Measurements from ENCODE around the gene PLCH2.

Gene PLCH2

DNA sequence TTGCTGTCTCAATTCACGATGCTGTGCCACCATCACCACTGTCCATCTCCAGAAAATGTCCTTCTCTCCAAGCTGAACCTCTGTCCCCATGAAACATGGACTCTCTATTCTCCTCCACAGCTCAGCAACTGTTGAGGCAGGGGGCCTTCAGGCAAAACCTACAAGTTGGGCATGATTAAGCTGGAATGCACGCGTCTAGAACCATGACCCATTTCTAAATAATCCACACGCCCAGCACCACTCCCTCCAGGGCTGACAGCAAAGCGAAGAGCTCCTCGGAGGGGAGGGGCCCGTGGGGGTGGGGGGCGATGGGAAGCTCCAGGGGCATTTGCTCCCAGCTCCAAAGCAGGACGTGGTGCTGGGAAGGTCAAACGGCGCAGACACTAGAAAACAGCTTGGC, 57.3 kb downstream of the PLCH2 start:
- TF ChIP-seq, protein P1, sequence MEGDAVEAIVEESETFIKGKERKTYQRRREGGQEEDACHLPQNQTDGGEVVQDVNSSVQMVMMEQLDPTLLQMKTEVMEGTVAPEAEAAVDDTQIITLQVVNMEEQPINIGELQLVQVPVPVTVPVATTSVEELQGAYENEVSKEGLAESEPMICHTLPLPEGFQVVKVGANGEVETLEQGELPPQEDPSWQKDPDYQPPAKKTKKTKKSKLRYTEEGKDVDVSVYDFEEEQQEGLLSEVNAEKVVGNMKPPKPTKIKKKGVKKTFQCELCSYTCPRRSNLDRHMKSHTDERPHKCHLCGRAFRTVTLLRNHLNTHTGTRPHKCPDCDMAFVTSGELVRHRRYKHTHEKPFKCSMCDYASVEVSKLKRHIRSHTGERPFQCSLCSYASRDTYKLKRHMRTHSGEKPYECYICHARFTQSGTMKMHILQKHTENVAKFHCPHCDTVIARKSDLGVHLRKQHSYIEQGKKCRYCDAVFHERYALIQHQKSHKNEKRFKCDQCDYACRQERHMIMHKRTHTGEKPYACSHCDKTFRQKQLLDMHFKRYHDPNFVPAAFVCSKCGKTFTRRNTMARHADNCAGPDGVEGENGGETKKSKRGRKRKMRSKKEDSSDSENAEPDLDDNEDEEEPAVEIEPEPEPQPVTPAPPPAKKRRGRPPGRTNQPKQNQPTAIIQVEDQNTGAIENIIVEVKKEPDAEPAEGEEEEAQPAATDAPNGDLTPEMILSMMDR (IDR thresholded peaks at IDR 0.05; ENCODE audit: low read depth, low read length, missing control alignments), result no peak
- H3K4me3 ChIP-seq (replicated peaks; ENCODE audit: low read depth, low read length), result no peak overlapping the region
- DNase-seq (ENCODE audit: extremely low read depth, low read depth), result no peak

DNA sequence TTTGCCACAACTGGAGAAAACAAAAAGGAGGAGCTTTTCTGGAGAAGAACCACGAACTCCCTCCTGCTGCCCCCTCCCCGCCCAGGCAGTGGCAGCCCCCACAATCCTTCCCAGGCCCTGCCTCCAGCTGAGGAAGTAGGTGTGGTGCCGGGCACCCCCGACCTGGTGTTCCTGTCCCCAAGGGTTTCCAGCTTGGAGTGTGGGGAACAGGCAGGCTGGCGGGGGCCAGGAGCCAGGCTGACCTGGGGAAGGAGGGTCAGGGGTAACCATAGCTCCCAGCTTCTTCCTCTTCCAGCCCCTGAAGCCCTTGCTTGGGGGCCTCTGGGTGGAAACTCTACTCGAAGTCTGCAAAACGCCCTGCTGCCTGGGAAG, 58.2 kb downstream of the PLCH2 start:
- H3K4me3 ChIP-seq (replicated peaks; ENCODE audit: low read depth, low read length), result no peak overlapping the region
- TF ChIP-seq, protein P1 (IDR thresholded peaks at IDR 0.05; ENCODE audit: low read depth, low read length, missing control alignments), result no peak
- DNase-seq (ENCODE audit: extremely low read depth, low read depth), result no peak

DNA sequence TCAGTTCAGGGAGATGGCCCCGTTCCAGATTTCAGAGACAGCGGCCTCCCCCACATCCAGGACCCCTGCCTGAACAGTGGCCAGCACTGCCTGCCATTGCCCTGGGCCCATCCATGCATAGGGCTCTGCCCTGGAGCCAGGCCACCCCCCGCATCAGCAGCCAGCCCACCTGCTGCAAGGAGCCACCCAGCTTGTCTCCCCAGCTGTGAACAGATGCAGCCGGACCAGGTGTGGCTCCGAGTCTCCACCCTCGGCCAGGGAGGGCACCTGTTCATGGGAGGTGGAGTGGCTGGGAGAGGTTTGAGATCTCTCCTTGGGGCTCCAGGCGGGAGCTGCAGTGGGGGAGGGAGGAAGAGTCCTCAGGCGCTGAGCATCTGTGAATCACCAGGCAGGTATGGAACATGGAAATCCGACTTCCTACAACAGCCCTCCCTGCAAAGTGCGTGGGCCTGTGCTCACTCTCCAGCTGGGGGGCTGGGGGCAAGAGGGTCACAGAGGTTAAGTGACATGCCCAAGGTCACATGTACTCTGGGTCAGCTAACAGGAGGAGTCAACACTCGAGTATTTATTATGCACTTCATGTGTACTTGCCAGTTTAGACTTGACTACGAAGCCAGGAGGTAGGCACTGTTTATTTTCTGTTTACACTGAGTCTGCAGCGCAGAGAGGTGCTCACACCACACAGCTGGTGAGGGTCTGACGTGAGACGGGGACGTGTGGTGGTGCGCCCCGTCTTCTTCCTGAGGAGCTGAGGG, 58.8 kb downstream of the PLCH2 start:
- no peak for DNase-seq (ENCODE audit: extremely low read depth, low read depth)
- no peak overlapping the region for H3K4me3 ChIP-seq (replicated peaks; ENCODE audit: low read depth, low read length)
- TF ChIP-seq, protein P1 (IDR thresholded peaks at IDR 0.05; ENCODE audit: low read depth, low read length, missing control alignments), result no peak

DNA sequence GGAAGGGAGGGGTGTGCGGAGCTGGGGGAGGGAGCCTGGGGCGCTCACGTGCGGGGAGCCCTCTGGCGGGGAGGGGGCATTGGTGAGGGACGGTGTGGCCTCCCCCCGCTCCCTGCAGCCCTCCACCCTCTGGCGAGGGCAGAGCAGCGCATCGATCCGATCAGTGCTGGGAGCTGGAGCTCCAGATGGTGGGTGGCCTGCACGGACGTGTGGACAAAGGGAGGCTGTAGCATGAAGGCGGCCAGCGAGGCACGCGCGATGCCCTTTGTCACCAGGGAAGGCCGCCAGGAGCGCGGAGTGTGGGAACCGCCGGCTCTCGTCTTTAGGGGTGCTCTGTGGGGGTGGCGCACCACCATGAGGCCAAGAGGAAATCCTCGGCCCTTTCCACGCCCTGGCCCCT, 59.4 kb downstream of the PLCH2 start:
- H3K4me3 ChIP-seq (replicated peaks; ENCODE audit: low read depth, low read length), result no peak overlapping the region
- TF ChIP-seq, protein P1 (IDR thresholded peaks at IDR 0.05; ENCODE audit: low read depth, low read length, missing control alignments), result no peak
- no peak for DNase-seq (ENCODE audit: extremely low read depth, low read depth)

DNA sequence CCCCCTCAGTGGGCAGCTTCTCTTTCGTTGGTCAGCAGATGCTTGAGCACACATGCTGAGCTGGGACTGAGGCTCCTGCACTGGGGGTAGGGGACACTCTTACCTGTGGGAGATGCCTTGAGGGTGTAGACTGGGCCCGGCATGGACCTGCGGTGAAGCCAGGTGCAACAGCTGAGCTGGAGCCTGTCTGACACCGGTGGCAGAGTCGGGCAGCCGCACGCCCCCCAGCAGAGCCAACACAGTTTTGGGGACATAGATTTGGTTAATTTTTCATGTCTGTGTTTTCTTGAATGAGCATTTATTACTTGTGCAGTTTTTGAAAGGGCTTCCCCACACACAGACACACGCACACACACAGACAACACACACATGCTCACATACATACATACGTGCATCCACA, 59.9 kb downstream of the PLCH2 start:
- H3K4me3 ChIP-seq (replicated peaks; ENCODE audit: low read depth, low read length), result no peak overlapping the region
- DNase-seq (ENCODE audit: extremely low read depth, low read depth), result no peak
- TF ChIP-seq, protein P1 (IDR thresholded peaks at IDR 0.05; ENCODE audit: low read depth, low read length, missing control alignments), result no peak

DNA sequence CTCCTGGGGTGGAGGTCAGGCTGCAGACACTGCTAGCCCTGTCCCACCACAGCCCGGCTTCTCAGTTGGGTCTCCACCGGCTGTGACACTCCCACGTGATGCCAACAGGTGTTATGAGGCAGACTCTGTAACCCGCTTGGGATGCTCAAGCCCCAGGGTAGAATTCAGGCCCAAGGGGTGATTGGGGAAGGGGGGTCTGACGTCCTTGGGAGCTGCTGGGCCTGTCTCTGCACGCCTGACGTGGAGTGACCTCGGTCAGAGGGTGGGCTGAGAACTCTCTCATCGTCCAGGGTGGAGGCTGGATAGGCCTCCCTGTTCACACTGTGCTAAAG, 61.7 kb downstream of the PLCH2 start:
- H3K4me3 ChIP-seq (replicated peaks; ENCODE audit: low read depth, low read length), result no peak overlapping the region
- DNase-seq (ENCODE audit: extremely low read depth, low read depth), result no peak
- TF ChIP-seq, protein P1 (IDR thresholded peaks at IDR 0.05; ENCODE audit: low read depth, low read length, missing control alignments), result no peak

DNA sequence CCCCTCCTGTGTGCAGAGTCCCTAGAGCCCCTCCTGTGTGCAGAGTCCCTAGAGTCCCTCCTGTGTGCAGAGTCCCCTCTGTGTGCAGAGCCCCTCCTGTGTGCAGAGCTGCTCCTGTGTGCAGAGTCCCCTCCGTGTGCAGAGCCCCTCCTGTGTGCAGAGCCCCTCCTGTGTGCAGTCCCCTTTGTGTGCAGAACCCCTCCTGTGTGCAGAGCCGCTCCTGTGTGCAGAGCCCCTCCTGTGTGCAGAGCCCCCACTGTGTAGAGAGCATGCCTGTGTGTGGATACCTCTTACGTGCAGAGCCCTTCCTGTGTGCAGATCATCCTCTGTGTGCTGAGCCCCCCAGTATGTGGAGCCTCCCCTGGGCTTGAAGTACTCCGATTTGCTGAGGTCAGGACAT, 62.3 kb downstream of the PLCH2 start:
- H3K4me3 ChIP-seq (replicated peaks; ENCODE audit: low read depth, low read length), result no peak overlapping the region

More for the DNA sequence above, 62.3 kb downstream of the PLCH2 start:
- DNase-seq (ENCODE audit: extremely low read depth, low read depth), result no peak
- TF ChIP-seq, protein P1 (IDR thresholded peaks at IDR 0.05; ENCODE audit: low read depth, low read length, missing control alignments), result no peak
